DMS79 (cell line): ENCODE measurements around the gene SHISAL1.
A peak's percentile ranks its signal among the peaks of the same experiment; 100 is the strongest.

Source experiments
- DNase-seq: peaks from one replicate; lab custom pipeline; 2025; lab: John Stamatoyannopoulos, UW

The SHISAL1 gene

GRCh38 chr22:44312766-44313165 lies at the start of gene SHISAL1:
SHISAL1 (minus strand) TSS chr22:44312951; CDS start chr22:44300945, 12,006 bp downstream.
- no peak for DNase-seq

DNA sequence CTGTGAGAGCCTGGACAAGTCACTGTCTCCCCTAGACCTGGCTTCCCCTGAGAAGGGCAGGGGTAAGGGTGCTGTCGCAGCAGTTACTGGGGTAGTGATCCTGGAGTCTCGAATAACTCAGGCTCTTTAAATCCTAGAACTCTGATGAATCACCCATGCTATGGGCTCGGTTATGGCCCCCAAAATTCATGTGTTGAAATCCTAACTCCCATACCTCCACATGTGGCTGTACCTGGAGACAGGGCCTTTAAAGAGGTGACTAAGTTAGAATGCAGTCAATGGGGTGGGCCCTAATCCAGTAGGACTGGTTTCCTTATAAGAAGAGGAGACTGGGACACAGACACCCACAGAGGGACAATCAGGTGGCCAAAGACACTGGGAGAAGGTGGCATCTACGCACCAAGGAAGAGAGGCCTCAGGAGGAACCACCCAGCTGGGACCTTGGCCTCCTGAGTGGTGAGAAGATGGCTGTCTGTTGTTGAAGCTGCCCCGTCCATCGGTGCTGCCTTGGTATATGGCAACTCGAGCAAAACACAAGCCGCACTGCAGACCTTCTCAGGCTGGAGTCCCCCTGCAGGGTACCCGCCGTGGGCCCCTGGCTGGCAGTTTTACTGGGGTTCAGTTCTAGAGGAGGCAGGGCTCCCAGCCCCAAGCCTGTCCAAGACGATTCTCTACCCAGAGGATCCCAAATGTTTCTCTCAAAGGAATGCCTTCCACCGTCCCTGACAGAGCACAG lies 48.8 kb upstream of the SHISAL1 start:
- no peak for DNase-seq

DNA sequence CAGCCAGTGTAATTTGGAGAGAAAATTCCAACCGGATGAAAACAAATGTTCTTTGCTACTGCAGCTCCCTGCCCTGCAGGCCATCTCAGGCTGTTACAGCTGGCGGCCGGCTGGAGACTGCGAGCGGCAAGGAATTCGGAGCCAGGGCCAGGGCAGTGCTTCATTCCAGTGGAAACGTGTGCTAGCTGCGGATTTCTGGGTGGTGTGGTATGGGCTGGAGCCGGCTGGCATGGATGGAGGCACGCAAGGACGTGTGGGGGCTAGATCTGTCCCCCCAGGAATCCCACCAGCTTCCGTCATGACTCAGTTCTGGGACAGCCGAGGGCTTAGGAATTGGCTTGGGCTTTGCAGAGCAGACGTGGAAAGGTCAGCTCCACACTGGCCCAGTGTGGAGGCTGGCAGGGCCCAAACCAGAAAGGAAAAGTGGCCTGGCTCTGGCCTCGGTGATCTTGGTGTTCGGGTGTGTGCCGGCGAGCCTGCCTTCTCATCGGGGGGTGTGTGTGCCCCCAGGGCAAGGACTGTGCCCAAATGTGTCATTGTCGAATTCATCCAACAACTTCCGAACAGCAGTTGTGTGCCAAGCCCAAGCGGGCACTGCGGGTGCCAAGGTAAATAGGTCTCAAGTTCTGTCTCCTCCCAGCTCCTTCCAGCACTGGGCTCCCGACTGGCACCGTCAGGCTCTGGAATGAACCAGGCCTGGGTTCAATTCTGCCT lies 48.1 kb upstream of the SHISAL1 start:
- DNase-seq = no peak

GRCh38 chr22:44360306-44360667 lies 47.5 kb upstream of the SHISAL1 start:
- DNase-seq = no peak

- DNase-seq = no peak
These were observed 46.9 kb upstream of the SHISAL1 start for GRCh38 chr22:44359496-44360110.

DNA sequence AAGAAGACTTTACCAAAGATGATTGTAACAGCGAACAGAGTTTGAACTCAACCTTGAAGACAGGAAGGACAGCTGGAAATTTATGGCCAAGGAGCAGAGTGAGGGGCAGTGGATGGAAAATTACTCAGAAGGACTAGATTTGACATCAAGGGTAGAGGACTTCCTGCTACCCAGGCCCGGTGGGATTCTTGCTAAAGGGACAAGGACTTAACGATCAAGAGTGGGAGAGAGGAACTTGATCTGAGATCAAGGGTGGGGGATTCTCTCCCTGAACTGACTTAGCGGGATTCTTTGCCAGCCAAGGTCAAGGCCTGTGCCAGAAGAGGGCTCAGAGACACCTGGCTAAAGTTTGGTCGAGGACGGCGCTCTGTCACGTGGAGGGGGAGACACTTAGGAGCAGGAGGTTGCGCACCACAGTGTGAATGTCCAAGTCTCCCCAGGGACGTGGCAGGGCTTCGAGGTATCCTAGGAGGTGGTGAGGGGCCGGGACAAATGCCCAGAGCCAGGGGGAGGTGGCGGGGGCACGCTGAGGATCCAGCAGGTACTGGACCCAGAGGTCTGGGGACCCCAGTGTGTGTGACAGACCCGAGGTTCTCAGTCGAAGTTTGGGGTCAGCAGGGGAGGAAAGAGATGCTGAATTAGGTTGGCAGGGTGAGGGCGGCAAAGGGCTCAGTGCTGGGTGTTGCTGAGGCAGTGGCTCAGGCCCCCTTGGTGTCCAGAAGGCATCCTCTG lies 46.1 kb upstream of the SHISAL1 start:
- no peak for DNase-seq

DNA sequence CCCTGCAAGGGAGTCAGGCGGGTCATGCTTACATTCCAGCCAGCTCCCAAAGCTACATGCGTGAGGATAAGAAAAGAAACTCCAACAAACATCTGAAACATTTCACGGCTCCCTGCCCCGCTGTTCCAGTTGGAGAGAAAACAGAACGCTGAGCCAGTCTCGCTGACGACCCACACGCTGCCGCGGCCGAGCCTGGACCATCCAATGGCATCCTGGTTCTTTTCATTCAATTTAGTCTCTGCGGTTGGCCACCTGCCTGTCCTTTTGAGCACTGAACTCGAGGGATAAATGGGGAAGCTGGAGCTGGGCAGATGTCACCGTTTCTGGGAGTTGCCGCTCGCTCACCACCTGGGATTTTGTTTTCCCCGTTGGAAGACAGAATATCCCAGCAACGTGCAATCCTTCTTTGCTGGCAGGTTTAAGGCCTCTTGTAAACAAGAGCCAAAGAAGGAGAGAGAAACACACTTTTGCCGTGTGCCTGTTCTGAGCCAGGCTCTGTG lies 45.3 kb upstream of the SHISAL1 start:
- no peak for DNase-seq

DNA sequence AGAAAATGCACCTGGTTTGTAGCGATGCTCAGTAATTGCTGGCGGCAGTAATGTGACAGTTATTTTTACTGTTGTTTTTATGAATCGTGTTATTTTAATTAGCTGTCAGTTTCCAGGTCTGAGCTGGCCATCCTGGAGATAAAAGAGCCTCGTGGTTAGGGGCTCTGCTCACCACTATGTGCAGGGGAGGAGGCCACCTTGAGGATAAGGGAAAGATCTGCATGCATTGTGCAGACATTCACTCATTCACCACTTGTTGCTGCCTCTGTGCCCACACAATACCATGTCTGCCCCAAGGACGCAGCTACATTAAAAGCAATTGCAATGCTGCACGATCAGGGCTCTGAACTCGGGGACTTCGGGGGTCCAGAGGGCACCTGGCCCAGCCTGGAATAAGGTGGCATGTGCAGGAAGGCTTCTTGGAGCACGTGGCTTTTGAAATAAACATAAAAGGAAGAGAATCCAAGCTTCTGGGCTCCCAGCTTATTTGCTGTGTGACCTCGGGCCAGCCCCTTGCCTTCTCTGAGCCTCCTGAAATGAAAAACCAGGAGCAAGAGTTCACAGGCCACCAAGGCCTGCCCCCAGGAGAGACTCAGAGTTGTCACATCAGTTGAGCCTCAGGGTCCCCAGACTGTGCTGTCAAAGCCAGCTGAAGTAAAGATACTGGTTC lies 44.7 kb upstream of the SHISAL1 start:
- DNase-seq = no peak

DNA sequence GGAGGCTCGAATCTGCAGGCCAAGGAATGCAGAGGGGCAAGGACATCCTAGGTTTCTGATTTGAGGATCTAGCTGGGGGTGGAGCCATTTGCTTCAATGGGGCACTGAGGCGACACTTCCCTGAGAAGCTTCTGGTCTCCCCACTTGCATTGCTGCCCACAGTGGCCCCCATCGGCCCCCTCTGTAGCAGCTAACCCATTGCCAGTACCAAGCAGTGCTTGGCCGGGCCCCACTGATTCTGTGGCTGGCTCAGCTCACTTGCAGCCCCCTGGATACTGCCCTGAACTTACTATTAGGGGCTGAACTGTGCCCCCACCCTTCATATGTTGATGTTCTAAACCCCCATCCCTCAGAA lies 42.9 kb upstream of the SHISAL1 start:
- DNase-seq = no peak

GRCh38 chr22:44354288-44354687 lies 41.5 kb upstream of the SHISAL1 start:
- no peak for DNase-seq

GRCh38 chr22:44353041-44353440 lies 40.3 kb upstream of the SHISAL1 start:
- no peak for DNase-seq

GRCh38 chr22:44352378-44353035 lies 39.8 kb upstream of the SHISAL1 start:
- no peak for DNase-seq

- peak; percentile 41 for DNase-seq
These were observed 39.1 kb upstream of the SHISAL1 start for GRCh38 chr22:44351685-44352377.

DNA sequence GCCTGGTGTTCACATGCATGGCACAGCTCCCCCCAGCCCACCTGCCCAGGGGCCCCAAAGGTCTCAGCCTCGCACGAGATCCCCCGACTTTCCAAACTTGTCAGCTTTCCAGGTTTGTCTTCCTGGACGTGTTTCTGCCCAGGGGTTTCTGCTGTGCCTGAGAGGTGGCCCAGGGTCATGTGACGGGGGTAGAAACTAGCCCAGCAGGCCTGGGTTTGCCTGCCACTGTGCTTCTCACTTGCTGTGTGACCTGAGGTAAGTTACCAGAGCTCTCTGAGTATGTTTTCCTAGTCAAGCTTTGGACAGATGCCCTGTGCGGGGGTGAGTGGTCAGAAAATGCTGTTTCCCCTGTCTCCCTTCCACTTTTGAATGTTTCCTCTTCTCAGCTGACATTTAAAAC lies 38.3 kb upstream of the SHISAL1 start:
- no peak for DNase-seq

- DNase-seq = no peak
These were observed 36.8 kb upstream of the SHISAL1 start for GRCh38 chr22:44349594-44349993.

- DNase-seq = no peak
These were observed 36.3 kb upstream of the SHISAL1 start for GRCh38 chr22:44348971-44349560.

- no peak for DNase-seq
These were observed 34.8 kb upstream of the SHISAL1 start for GRCh38 chr22:44347549-44347948.

- DNase-seq = no peak
These were observed 34.3 kb upstream of the SHISAL1 start for GRCh38 chr22:44347080-44347479.

GRCh38 chr22:44345872-44346271 lies 33.1 kb upstream of the SHISAL1 start:
- DNase-seq = no peak

DNA sequence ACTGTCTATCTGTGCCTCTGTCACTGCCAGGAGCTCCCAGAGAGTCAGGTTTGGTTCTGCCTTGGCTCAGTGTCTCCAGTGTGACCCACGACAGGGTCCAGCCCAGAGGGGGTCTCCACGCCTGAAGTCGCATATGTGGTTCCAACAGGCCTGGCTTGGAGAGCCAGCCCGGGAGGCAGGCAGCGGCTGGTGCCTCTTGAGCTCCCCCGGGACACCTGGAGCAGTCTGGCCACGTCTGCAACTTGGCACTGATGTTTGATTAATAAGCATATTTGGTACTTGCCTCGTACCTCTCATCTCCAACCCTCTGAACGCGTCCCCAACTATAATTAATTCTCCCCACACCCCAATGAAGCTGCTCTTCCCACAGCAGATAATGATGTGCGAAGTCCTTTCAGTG lies 31.7 kb upstream of the SHISAL1 start:
- DNase-seq = peak; percentile 35
